Measurements from ENCODE around the gene ADGRG7.

DNA sequence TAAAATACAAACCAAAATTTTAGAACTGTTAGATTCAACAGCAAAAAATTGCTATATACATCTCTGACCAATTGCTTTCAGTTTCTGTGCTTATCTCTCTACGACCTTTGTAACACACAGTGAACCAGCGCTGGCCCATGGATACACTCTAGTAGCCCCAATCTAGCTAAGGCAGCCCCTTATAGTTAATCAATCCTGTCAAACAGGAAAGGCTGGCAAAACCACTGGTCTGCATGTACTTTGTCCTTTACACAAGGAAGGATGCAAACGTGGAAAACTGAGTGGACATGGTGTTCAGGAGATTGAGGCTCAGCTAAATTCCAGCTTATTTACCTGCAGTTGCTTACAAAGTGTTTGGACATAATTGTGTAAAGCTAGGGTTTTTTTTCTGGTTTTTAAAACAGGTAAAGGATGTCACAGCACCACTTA, 25.9 kb downstream of the ADGRG7 start:
- TF ChIP-seq, protein P1, sequence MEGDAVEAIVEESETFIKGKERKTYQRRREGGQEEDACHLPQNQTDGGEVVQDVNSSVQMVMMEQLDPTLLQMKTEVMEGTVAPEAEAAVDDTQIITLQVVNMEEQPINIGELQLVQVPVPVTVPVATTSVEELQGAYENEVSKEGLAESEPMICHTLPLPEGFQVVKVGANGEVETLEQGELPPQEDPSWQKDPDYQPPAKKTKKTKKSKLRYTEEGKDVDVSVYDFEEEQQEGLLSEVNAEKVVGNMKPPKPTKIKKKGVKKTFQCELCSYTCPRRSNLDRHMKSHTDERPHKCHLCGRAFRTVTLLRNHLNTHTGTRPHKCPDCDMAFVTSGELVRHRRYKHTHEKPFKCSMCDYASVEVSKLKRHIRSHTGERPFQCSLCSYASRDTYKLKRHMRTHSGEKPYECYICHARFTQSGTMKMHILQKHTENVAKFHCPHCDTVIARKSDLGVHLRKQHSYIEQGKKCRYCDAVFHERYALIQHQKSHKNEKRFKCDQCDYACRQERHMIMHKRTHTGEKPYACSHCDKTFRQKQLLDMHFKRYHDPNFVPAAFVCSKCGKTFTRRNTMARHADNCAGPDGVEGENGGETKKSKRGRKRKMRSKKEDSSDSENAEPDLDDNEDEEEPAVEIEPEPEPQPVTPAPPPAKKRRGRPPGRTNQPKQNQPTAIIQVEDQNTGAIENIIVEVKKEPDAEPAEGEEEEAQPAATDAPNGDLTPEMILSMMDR (IDR thresholded peaks at IDR 0.05), result no peak
- TF ChIP-seq EZH2 (IDR thresholded peaks at IDR 0.05; ENCODE audit: borderline replicate concordance, insufficient read depth, low read depth, low read length, poor library complexity, severe bottlenecking), result no peak
